ENCODE measurements around the gene CDK5RAP2.

The CDK5RAP2 gene

GRCh38 chr9:120490888-120491595, 88.9 kb downstream of the CDK5RAP2 start:
- DNase-seq: no peak
- peaks cover 5% of the 10 kb centered on the region for H3K27me3 Mint-ChIP-seq (ENCODE audit: low read depth, poor library complexity)
- H3K36me3 Mint-ChIP-seq (ENCODE audit: low read depth): peaks cover 63% of the 10 kb centered on the region
- H3K27ac Mint-ChIP-seq: no peak overlapping the region
- peaks cover 12% of the 10 kb centered on the region for H3K9me3 Mint-ChIP-seq
- no peak for TF ChIP-seq CTCF (IDR thresholded peaks at IDR 0.05)
- no peak overlapping the region for H3K4me3 Mint-ChIP-seq
- H3K4me1 Mint-ChIP-seq: no peaks in the 10 kb centered on the region

- no peak overlapping the region for H3K4me3 Mint-ChIP-seq
- no peak for TF ChIP-seq CTCF (IDR thresholded peaks at IDR 0.05)
- peaks cover 5% of the 10 kb centered on the region for H3K27me3 Mint-ChIP-seq (ENCODE audit: low read depth, poor library complexity)
- no peak for DNase-seq
- no peaks in the 10 kb centered on the region for H3K4me1 Mint-ChIP-seq
- no peaks in the 10 kb centered on the region for H3K9me3 Mint-ChIP-seq
- no peak overlapping the region for H3K27ac Mint-ChIP-seq
- peaks cover 75% of the 10 kb centered on the region for H3K36me3 Mint-ChIP-seq (ENCODE audit: low read depth)
These were observed 93.1 kb downstream of the CDK5RAP2 start for GRCh38 chr9:120486835-120487234.

GRCh38 chr9:120486347-120486746, 93.6 kb downstream of the CDK5RAP2 start:
- DNase-seq: no peak
- Mint-ChIP-seq H3K4me3 (no peak overlapping the region), H3K4me1 (no peaks in the 10 kb centered on the region), H3K9me3 (no peaks in the 10 kb centered on the region), H3K27ac (no peak overlapping the region), H3K27me3 (ENCODE audit: low read depth, poor library complexity) (peaks cover 5% of the 10 kb centered on the region), H3K36me3 (ENCODE audit: low read depth) (peaks cover 72% of the 10 kb centered on the region)
- no peak for TF ChIP-seq CTCF (IDR thresholded peaks at IDR 0.05)

GRCh38 chr9:120485788-120486187, 94.2 kb downstream of the CDK5RAP2 start:
- Mint-ChIP-seq H3K4me1 (no peaks in the 10 kb centered on the region), H3K27ac (no peak overlapping the region), H3K9me3 (no peaks in the 10 kb centered on the region), H3K27me3 (ENCODE audit: low read depth, poor library complexity) (peaks cover 5% of the 10 kb centered on the region), H3K36me3 (ENCODE audit: low read depth) (peaks cover 66% of the 10 kb centered on the region), H3K4me3 (no peak overlapping the region)
- TF ChIP-seq CTCF (IDR thresholded peaks at IDR 0.05): no peak
- no peak for DNase-seq

GRCh38 chr9:120484162-120484561, 95.8 kb downstream of the CDK5RAP2 start:
- DNase-seq: no peak
- no peaks in the 10 kb centered on the region for H3K9me3 Mint-ChIP-seq
- peak overlapping the region; percentile 38 for H3K27ac Mint-ChIP-seq
- TF ChIP-seq CTCF (IDR thresholded peaks at IDR 0.05): no peak
- H3K27me3 Mint-ChIP-seq (ENCODE audit: low read depth, poor library complexity): no peaks in the 10 kb centered on the region
- H3K36me3 Mint-ChIP-seq (ENCODE audit: low read depth): peaks cover 50% of the 10 kb centered on the region
- no peaks in the 10 kb centered on the region for H3K4me1 Mint-ChIP-seq
- no peak overlapping the region for H3K4me3 Mint-ChIP-seq
